Left ventricle myocardium inferior (tissue), 1 donor: ENCODE results near the gene CASP6. TPM values are rescaled to one million over a fixed set of nuclear protein-coding genes. Genes with fewer than 3 reads are reported as not detected.

Experiments used
- DNase-seq: peaks from one replicate; pipeline ENCODE4 v3.0.0-alpha.2; 2020
- H3K27ac ChIP-seq: fragments of 200-600 bp; replicated peaks from 2 replicates; pipeline ENCODE4 v1.8.0; 2021
- H3K27me3 ChIP-seq: fragments of 200-600 bp; 2 replicates; pipeline ENCODE4 v1.8.0; 2021; ENCODE audit warnings: low read depth
- H3K36me3 ChIP-seq: fragments of 200-600 bp; 2 replicates; pipeline ENCODE4 v1.8.0; 2021
- H3K4me1 ChIP-seq: fragments of 200-600 bp; 2 replicates; pipeline ENCODE4 v1.8.0; 2021
- H3K4me3 ChIP-seq: fragments of 200-600 bp; 2 replicates; pipeline ENCODE4 v1.8.0; 2021; ENCODE audit warnings: mild to moderate bottlenecking, moderate library complexity
- H3K9me3 ChIP-seq: fragments of 200-600 bp; replicated peaks from 2 replicates; pipeline ENCODE4 v1.8.0; 2021
- intact Hi-C: fragments of 100-400 bp; cut with micrococcal nuclease; formaldehyde crosslinking; loops from one replicate; pipeline ENCODE4 v1.11.0; 2022
- total RNA-seq: library from RNA; stranded (reverse); fragmentation: NEBNext Ultra II Directional; extraction: Animal tissue kit (Norgen Biotek cat#: 25700); gene quantifications from one replicate; pipeline ENCODE4 v1.2.1, GENCODE V29; 2021
- TF ChIP-seq, protein P1 (sequence below): fragments of 200-600 bp; IDR thresholded peaks from 2 replicates; pipeline ENCODE4 v1.8.0; 2021; ENCODE audit warnings: antibody characterized with exemption, mild to moderate bottlenecking, borderline replicate concordance
- donor health status: DM: no; HTN: yes; CAD: no; lungs with severe emphysema.

Gene CASP6
- total RNA-seq, 1 donor from 2014 or later, result 6.0 TPM

DNA sequence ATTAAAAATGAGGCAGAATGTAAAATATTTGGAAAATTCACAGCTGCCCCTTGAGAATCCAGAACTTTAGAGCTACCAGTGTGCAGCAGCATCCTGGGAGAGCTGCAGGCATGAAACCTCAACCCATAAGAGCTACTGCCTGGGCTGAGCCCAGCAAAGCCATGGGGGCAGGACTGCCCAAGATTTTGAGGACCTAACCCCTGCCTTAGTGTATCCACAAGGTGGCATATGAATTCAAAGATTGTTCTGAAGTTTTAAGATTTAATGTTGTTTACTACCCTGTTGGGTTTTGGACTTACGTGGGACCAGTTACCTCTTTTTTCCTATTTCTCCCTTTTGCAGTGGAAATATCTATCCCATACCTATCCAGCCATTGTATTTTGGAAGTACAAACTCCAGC, 26.4 kb downstream of the CASP6 start:
- no peak overlapping the region for H3K4me3 ChIP-seq
- H3K27ac ChIP-seq, result no peak overlapping the region
- H3K9me3 ChIP-seq, result peaks cover under 1% of the 10 kb centered on the region
- H3K4me1 ChIP-seq, result no peaks in the 10 kb centered on the region
- TF ChIP-seq, protein P1, sequence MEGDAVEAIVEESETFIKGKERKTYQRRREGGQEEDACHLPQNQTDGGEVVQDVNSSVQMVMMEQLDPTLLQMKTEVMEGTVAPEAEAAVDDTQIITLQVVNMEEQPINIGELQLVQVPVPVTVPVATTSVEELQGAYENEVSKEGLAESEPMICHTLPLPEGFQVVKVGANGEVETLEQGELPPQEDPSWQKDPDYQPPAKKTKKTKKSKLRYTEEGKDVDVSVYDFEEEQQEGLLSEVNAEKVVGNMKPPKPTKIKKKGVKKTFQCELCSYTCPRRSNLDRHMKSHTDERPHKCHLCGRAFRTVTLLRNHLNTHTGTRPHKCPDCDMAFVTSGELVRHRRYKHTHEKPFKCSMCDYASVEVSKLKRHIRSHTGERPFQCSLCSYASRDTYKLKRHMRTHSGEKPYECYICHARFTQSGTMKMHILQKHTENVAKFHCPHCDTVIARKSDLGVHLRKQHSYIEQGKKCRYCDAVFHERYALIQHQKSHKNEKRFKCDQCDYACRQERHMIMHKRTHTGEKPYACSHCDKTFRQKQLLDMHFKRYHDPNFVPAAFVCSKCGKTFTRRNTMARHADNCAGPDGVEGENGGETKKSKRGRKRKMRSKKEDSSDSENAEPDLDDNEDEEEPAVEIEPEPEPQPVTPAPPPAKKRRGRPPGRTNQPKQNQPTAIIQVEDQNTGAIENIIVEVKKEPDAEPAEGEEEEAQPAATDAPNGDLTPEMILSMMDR, result no peak
- intact Hi-C loops, result no loop called here
- no peaks in the 10 kb centered on the region for H3K36me3 ChIP-seq
- H3K27me3 ChIP-seq, result no peaks in the 10 kb centered on the region
- DNase-seq, result no peak

GRCh38 chr4:109675843-109676242, 27.4 kb downstream of the CASP6 start:
- Histone ChIP-seq H3K27me3 (no peaks in the 10 kb centered on the region), H3K36me3 (no peaks in the 10 kb centered on the region), H3K4me1 (no peaks in the 10 kb centered on the region), H3K4me3 (no peak overlapping the region), H3K9me3 (peaks cover 11% of the 10 kb centered on the region), H3K27ac (no peak overlapping the region)
- intact Hi-C loops, result no loop called here
- no peak for DNase-seq
- TF ChIP-seq, protein P1, result no peak

DNA sequence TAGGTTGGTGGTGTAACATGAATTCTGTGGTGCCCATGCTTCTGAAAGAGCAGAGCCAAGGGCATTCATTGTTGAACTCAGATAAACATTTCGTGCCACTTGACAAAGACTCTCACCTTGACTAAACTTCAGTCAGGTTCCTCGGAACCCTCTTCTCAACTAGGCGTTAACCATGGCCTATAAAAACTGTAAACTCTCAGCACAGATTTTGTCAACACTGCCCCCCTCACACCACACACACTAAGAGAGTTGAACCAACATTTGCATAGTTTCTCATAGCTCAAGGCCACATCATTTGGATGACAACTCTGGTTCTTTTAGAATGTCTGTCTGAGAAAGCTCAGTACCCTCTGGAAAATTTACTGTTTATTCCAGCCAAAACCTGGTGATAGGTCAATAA, 28.1 kb downstream of the CASP6 start:
- TF ChIP-seq, protein P1, result no peak
- DNase-seq, result no peak
- Histone ChIP-seq H3K9me3 (peaks cover 13% of the 10 kb centered on the region), H3K4me1 (no peaks in the 10 kb centered on the region), H3K27ac (no peak overlapping the region), H3K27me3 (no peaks in the 10 kb centered on the region), H3K36me3 (no peaks in the 10 kb centered on the region), H3K4me3 (no peak overlapping the region)
- intact Hi-C loops, result no loop called here

- Histone ChIP-seq H3K4me3 (no peak overlapping the region), H3K27me3 (no peaks in the 10 kb centered on the region), H3K9me3 (peaks cover 13% of the 10 kb centered on the region), H3K4me1 (no peaks in the 10 kb centered on the region), H3K27ac (no peak overlapping the region), H3K36me3 (no peaks in the 10 kb centered on the region)
- no peak for DNase-seq
- intact Hi-C loops, result no loop called here
- TF ChIP-seq, protein P1, result no peak
Observed at GRCh38 chr4:109673303-109673702, 29.9 kb downstream of the CASP6 start.

- TF ChIP-seq, protein P1, result no peak
- Histone ChIP-seq H3K4me1 (no peaks in the 10 kb centered on the region), H3K36me3 (no peaks in the 10 kb centered on the region), H3K4me3 (no peak overlapping the region), H3K27me3 (no peaks in the 10 kb centered on the region), H3K9me3 (peaks cover 13% of the 10 kb centered on the region), H3K27ac (no peak overlapping the region)
- intact Hi-C loops, result no loop called here
- no peak for DNase-seq
Observed at GRCh38 chr4:109672169-109672930, 30.9 kb downstream of the CASP6 start.
